Panc1 (cell line): ENCODE results near the gene IAPP. TPM values are rescaled to one million over a fixed set of nuclear protein-coding genes. Genes with fewer than 3 reads are reported as not detected.

Experiments used
- ATAC-seq: fragments of 200-7000 bp; cut with Tn5 transposase; 2 replicates; pipeline ENCODE4 v1.9.1; 2020; ENCODE audit warnings: mild to moderate bottlenecking, moderate library complexity
- Bru-seq: library from RNA; stranded (reverse); fragments of 400-500 nt; gene quantifications from one replicate; lab custom pipeline; 2021; lab: Mats Ljungman, UMichigan
- BruChase-seq, 2 experiments: library from RNA; stranded (reverse); fragments of 400-500 nt; gene quantifications; one replicate each; lab custom pipeline; 2021; lab: Mats Ljungman, UMichigan
- BruUV-seq: library from RNA; stranded (reverse); fragments of 400-500 nt; replicated peaks from 2 replicates; lab custom pipeline; 2021; lab: Mats Ljungman, UMichigan
- CTCF ChIA-PET: fragments of 300-600 bp; sonication (Branson Sonifier 250); formaldehyde crosslinking; loops from one replicate; lab custom pipeline; 2022; ENCODE audit warnings: antibody characterized with exemption; lab: Charles Lee
- POLR2A ChIA-PET: fragments of 300-600 bp; sonication (Branson Sonifier 250); formaldehyde crosslinking; loops from one replicate; lab custom pipeline; 2022; ENCODE audit warnings: antibody characterized with exemption; lab: Charles Lee
- DNase-seq: peaks from one replicate; pipeline ENCODE4 v3.0.0-alpha.2; 2010; ENCODE audit warnings: low read depth, low spot score
- H3K27ac ChIP-seq: 2 replicates; pipeline ENCODE4 v1.5.1; 2011; ENCODE audit warnings: mild to moderate bottlenecking, low read length, inconsistent platforms
- H3K27me3 ChIP-seq: fragments of 200-500 bp; sonication (Bioruptor generic); 2 replicates; pipeline ENCODE4 v1.6.0; 2014; ENCODE audit warnings: low read length, inconsistent platforms; ENCODE audit not compliant: control insufficient read depth, insufficient read depth
- H3K36me3 ChIP-seq: fragments of 200-500 bp; sonication (Bioruptor generic); 2 replicates; pipeline ENCODE4 v1.5.1; 2014; ENCODE audit warnings: inconsistent platforms, mild to moderate bottlenecking, low read length, moderate library complexity; ENCODE audit not compliant: control insufficient read depth, insufficient read depth
- H3K4me1 ChIP-seq: 2 replicates; pipeline ENCODE4 v1.5.1; 2011; ENCODE audit warnings: inconsistent platforms, mild to moderate bottlenecking, low read length, moderate library complexity; ENCODE audit not compliant: control insufficient read depth, insufficient read depth
- H3K4me3 ChIP-seq, 2 experiments: 2 replicates each; pipeline ENCODE4 v1.5.1; 2011 to 2012; ENCODE audit warnings: low read depth in 2 of 2, low read length in 2 of 2, mild to moderate bottlenecking in 2 of 2, inconsistent platforms in 1 of 2, moderate library complexity in 1 of 2
- H3K9me3 ChIP-seq: fragments of 200-500 bp; sonication (Bioruptor generic); 2 replicates; pipeline ENCODE4 v1.5.1; 2014; ENCODE audit warnings: low read depth, mild to moderate bottlenecking, inconsistent platforms, low read length, moderate library complexity; ENCODE audit not compliant: control insufficient read depth, insufficient read depth
- CTCF ChIP-seq: fragments of 450-650 bp; IDR thresholded peaks from 2 replicates; pipeline ENCODE4 v1.5.1; 2017; ENCODE audit warnings: mild to moderate bottlenecking
- POLR2AphosphoS5 ChIP-seq: IDR thresholded peaks from 2 replicates; pipeline ENCODE4 v1.6.1; 2012; ENCODE audit warnings: mild to moderate bottlenecking, low read depth, low read length, moderate library complexity
- REST ChIP-seq, 2 experiments: IDR thresholded peaks; 2 replicates each; pipeline ENCODE4 v1.6.1; 2011 to 2012; ENCODE audit warnings: low read depth in 2 of 2, control low read depth in 1 of 2, low read length in 1 of 2, mild to moderate bottlenecking in 1 of 2, moderate library complexity in 1 of 2; ENCODE audit not compliant: insufficient read depth in 1 of 2
- SIN3A ChIP-seq: IDR thresholded peaks from 2 replicates; pipeline ENCODE4 v1.6.1; 2012; ENCODE audit warnings: low read depth, mild to moderate bottlenecking, low read length, moderate library complexity, borderline replicate concordance; ENCODE audit not compliant: insufficient read depth
- TCF7L2 ChIP-seq: IDR thresholded peaks from 2 replicates; pipeline ENCODE4 v1.6.1; 2011; ENCODE audit warnings: mild to moderate bottlenecking, low read depth, low read length, inconsistent platforms
- in situ Hi-C: cut with HindIII; loops from 2 replicates; pipeline ENCODE4 v1.10.0; 2016; ENCODE audit warnings: low sequenced_read_pairs, low pct_unique_long_range_greater_than_20kb
- intact Hi-C: fragments of 100-400 bp; cut with micrococcal nuclease; formaldehyde crosslinking; loops from one replicate; pipeline ENCODE4 v1.10.0; 2022; ENCODE audit not compliant: unreplicated experiment
- long read RNA-seq: library from polyadenylated mRNA; unstranded; transcript quantifications from one replicate; pipeline ENCODE4 v2.0.0, GENCODE V29; 2021; ENCODE audit not compliant: unreplicated experiment
- polyA plus RNA-seq: library from polyadenylated mRNA; unstranded; fragments of >200 nt; gene quantifications from one replicate; pipeline ENCODE4 v1.2.1, GENCODE V29; 2012; ENCODE audit warnings: missing spikeins; ENCODE audit not compliant: insufficient read length
- total RNA-seq: library from RNA; stranded (reverse); gene quantifications from one replicate; pipeline ENCODE4 v1.2.1, GENCODE V29; 2021; ENCODE audit not compliant: unreplicated experiment

IAPP gene
- total RNA-seq, result not detected
- polyA plus RNA-seq, result not detected
- percentile 4 among the genes with signal in this experiment for Bru-seq, nascent RNA
- BruChase-seq, experiment 1, labeled RNA remaining after a 2-hour chase, result not detected
- BruChase-seq, experiment 2, labeled RNA remaining after a 6-hour chase, result not detected
- long read RNA-seq, result 0 reads

GRCh38 chr12:21372602-21373001 lies at the start of gene IAPP:
Gene IAPP (plus strand): TSS chr12:21372902. CDS start chr12:21373352, 450 bp downstream.
- Histone ChIP-seq H3K27me3 (no peaks in the 10 kb centered on the region), H3K9me3 (no peaks in the 10 kb centered on the region), H3K27ac (no peak within 1 kb of the TSS), H3K4me3 (no peak within 1 kb of the TSS), H3K36me3 (no peaks in the 10 kb centered on the region), H3K4me1 (no peaks in the 10 kb centered on the region)
- in situ Hi-C loops (no loop called here), intact Hi-C loops (no loop called here)
- ChIA-PET POLR2A (no interaction called here), CTCF (no interaction called here)
- BruUV-seq, result no TSS peak
- DNase-seq, result no peak
- TF ChIP-seq REST (IDR thresholded peaks at IDR 0.05; ENCODE audit: insufficient read depth in 1 of 2, low read depth in 2 of 2, low read length in 1 of 2) (no peak), SIN3A (no peak), TCF7L2 (no peak), POLR2AphosphoS5 (no peak), CTCF (no peak)
- ATAC-seq, result no peak

- Histone ChIP-seq H3K27me3 (no peaks in the 10 kb centered on the region), H3K9me3 (no peaks in the 10 kb centered on the region), H3K27ac (no peak overlapping the region), H3K36me3 (no peaks in the 10 kb centered on the region), H3K4me1 (no peaks in the 10 kb centered on the region), H3K4me3 (no peak overlapping the region)
- no peak for DNase-seq
- no TSS peak for BruUV-seq
- no peak for TF ChIP-seq REST (IDR thresholded peaks at IDR 0.05; ENCODE audit: insufficient read depth in 1 of 2, low read depth in 2 of 2, low read length in 1 of 2)
- no peak for TF ChIP-seq SIN3A
- TF ChIP-seq POLR2AphosphoS5, result no peak
- TF ChIP-seq CTCF, result no peak
- TF ChIP-seq TCF7L2, result no peak
- ATAC-seq, result no peak
- ChIA-PET CTCF (no interaction called here), POLR2A (no interaction called here)
- in situ Hi-C loops (no loop called here), intact Hi-C loops (no loop called here)
These were observed 49.0 kb upstream of the IAPP start for GRCh38 chr12:21323736-21324135.
